B cell (primary cell): ENCODE data around the gene C10orf90.

Experiments used
- CTCF ChIP-seq: fragments of 200-600 bp; IDR thresholded peaks from one replicate; pipeline ENCODE4 v1.8.0; 2022; ENCODE audit warnings: antibody characterized with exemption, mild to moderate bottlenecking
- EZH2 ChIP-seq: IDR thresholded peaks from 2 replicates; pipeline ENCODE4 v1.6.1; 2012; ENCODE audit warnings: borderline replicate concordance, low read depth, mild to moderate bottlenecking, moderate library complexity, low read length; ENCODE audit not compliant: insufficient read depth, poor library complexity, severe bottlenecking

- TF ChIP-seq CTCF = no peak
- TF ChIP-seq EZH2 = no peak
Measured at GRCh38 chr10:126470991-126471390, 199.5 kb downstream of the C10orf90 start.
